Fibroblast of upper back skin (primary cell): ENCODE data around the gene CLEC7A.
A peak's percentile ranks its signal among the peaks of the same experiment; 100 is the strongest.

Experiments
- DNase-seq: peaks from one replicate; pipeline ENCODE4 v3.0.0-alpha.2; 2013

Gene CLEC7A

DNA sequence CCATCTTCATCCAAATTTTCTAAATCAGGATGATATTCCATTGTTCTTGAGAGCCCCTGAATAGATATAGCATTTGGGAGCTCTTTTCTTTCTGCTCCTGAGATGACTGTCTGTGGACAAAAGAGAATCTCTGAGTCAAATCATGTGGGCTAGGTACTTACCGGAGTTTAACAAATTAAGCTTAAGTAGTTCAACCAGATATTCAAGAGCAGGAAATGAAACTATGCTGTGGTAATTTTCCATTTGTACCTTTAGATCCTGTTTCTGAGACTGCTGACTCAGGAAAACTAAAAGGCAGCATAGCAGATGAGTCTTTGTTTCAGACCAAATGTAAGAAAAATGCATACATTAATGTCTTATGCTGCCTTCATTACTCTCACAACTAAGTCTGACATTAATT lies at the start of gene CLEC7A:
Gene CLEC7A, minus strand, starts transcription at position 158 of the 400 bp plus-strand sequence. Its CDS starts 117 bp downstream, at position 41.
- no peak for DNase-seq

DNA sequence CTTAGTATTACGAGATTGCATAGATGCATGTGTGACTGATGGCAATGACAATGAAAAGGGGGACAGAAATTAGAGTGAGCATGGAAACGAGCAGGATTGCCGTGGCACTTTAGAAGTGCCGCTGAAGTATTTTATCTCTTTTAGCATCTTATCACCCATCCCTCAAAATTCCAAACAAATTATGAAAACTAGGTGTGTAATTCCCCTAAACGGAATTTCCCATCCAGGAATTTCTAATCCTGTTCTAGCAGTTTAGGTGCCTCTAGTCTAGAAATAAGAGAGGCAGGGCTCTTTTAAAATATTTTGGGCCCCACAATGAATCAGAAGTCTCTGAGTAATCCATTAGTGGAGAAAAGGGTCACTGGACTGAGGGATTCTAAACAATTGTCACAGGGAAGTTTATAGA lies 49.8 kb upstream of the CLEC7A start:
- no peak for DNase-seq

DNA sequence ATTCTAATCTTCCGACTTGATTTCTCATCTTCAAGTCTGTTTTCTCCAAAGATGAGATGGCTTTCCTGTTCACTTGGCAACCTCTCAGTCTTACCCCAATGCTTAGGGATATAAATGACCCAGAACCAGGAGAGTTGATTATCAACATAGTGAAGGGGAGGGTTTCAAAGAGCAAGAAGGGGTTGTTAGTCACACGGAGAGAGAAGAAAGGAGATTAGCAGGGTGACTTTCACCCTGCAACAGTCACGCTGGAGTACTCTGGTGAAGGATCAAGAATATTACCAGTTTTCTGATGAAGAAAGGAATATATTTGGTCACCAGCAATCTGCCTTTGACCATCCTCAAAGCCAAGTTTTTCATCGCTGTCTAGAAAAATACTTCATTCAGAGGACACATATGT lies 48.8 kb upstream of the CLEC7A start, which contains the start of gene TMEM52B:
Gene TMEM52B, plus strand, starts transcription at position 212 of the 400 bp plus-strand sequence. CDS start 543 bp downstream, outside the sequence.
- DNase-seq: no peak

DNA sequence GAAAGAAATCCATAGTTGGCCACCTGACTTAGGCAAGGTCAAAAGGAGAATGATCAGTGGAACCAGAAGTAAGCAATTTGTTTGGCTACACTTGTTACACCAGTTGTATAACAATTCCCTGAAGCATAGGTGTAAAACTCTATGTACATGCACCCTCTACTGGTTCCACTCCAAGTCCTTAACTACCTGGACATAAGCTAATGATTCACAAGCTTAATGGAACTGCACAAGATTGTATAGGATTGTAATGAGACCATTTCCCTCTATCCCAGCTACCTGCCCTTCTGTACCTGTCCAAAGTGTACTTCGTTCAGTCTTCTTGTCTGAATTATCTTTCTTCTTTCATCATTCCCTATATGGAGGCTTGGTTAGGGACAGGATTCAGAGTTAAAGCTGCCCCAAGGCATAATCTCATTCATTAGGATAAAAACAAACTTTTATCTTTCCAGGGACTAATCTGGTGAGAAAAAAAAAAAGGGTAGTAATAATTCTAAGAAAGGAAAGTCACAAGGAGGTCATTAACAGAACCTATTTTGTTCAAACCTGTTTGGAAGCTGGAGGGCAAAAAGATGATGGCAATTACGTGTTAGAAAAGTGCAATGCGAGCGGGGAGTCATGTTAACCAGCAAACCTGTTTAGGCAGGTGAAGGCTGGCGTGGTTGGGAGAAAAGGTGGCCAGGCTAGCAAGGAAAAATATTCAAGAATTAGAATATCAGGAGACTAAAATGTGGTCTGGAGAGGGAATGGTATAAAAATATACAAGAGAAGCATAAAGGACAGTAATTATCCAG lies 46.0 kb upstream of the CLEC7A start:
- DNase-seq: no peak

DNA sequence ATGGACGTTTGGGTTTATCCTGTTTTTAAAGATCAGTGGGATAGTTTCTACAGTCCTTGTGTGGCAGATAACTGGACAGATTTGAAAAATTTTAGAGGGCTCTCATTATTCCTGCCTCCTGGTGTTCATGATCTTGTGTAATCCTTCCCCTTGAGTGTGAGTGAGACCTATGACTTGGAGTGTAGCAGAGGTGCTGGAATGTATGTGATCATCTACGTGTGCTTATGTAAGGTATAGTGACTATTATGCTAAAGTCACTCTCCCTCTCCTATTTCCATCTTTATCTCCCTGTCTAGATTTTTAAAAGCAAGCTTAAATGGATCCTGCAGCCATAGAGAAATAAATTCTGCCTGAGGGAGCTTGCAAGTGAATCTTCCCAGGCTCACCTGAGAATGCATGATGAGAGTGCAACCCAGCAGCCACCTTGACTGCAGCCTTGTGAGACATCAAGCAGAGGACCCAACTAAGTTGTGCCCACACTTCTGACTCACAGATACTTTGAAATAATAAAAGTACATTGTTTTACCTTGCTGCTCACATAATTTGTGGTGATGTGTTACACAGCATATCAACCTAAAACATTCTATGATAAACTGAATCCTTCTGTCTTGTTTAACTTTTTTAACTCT lies 45.1 kb upstream of the CLEC7A start:
- DNase-seq: no peak

DNA sequence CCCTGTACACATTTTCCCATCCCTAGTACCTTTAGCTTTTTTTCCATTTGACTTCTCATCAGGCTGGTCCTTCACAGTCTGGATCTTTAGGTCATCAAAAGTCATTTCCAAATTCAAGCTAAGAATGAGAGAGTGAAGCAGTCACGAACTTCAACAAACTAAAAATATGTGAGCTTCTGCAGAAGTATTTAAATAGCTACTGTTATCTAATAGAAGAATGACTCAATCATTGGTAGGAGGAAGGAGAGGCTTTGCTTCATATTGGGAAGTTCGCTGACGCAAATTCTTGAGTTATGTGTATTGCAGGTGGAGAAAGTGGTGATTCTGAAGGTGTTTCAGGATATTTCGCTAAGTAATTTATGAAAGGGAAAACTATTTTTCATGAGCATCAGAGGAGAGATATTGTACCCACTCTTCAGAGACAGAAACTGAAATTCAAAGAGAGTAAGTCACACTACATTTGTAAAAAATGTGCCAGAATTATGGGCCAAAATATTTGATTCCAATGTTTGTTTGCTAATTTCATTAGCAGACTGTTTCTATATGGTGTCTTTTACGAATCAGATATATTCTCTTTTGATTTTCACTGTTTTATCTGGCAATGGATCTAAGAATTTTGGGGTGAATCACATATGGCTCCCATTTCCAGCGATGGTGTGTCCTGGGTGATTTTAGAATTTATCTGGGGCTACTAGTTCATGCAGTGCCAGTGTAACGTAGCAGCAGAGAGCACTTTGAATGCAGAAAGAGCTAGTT lies 42.2 kb upstream of the CLEC7A start, which contains the start of gene OLR1:
Gene OLR1, minus strand, starts transcription at position 160 of the 756 bp plus-strand sequence. Its CDS starts 55 bp downstream, at position 105.
- no peak for DNase-seq

DNA sequence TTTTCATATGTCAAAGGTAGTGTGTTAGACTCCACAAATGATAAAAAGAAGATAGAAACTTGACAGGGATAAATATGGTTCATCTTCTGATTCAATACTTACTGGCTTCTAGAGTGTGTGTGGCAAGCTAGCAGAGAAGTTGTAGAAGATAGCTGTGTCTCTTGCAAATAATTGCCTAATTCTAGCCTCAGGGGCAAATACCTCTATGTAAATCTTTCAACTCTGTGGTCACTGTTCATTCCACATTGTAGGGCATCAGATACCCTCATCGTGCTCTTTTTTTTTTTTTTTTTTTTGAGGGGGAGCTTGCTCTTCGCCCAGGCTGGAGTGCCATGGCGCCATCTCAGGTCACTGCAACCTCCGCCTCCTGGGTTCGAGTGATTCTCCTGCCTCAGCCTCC lies 40.2 kb upstream of the CLEC7A start:
- no peak for DNase-seq

DNA sequence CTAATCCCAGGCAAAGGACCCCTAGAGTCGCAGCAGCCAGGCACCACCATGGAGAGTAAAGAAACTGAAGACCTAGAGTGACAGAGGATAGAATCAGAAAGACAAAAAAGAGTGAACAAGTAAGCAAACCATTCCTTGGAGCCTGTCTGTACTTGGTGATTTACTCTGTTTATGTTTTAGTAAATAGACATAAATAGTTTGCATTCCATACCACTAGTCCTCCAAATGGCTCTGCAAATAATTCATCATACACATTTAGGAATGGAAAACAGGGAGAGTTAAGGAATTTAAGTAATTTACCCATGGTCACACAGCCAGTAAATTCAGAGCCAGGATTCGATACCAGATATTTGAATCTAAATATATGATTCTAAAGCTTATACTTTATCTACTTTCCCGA lies 39.1 kb upstream of the CLEC7A start:
- DNase-seq: peak; percentile 45

DNA sequence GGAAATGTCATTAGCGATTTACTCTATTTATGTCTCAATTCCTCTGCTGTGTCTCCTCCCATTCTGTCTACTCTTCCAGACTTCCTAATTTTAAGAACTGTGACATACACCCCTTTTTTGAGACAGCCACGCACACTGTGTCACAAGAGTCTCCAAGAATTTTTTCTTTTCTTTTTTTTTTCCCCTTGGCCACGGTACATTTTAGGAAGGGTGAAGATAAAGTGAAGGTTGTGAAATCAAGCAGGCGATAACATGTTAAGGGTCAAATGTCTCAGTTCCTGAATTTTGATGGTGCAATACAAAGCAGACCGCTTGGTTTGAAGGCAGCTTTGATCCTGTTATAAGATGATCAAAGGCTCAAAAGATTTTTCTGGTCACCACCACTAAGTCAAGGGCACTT lies 37.6 kb upstream of the CLEC7A start:
- no peak for DNase-seq

DNA sequence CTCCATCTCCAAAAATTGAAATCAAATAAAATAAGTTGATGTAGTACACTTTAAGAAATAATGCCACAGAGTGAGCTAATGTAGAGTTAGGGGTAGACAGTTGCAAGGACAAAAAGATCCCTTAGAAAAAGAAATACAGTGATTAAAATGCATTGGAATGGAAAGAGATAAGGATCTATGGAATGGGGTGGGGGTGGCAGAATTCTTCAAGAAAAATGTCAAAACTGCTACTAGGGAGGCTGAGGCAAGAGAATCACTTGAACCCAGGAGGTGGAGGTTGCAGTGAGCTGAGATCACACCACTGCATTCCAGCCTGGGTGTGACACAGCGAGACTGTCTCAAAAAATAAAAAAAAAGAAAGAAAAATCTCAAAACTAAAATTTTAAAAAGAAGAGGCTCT lies 35.4 kb upstream of the CLEC7A start:
- DNase-seq: no peak

DNA sequence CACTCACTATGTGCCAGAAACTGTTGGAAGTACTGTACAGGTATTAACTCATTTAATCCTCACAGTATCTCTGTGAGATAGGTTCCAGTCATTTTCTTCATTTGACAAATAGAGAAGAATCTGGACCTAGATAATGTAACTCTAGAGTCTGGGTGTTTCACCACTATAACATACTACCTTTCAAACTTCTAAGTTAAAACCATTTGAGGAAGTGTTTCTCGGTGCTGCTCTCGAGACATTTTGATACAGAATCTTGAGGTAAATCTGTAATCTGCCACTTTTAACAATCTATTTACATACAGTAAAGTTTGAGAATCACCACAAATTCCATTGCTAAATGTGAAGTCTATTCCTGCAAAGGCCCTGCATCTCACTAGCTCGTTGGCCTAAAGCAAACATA lies 33.1 kb upstream of the CLEC7A start:
- DNase-seq: no peak

DNA sequence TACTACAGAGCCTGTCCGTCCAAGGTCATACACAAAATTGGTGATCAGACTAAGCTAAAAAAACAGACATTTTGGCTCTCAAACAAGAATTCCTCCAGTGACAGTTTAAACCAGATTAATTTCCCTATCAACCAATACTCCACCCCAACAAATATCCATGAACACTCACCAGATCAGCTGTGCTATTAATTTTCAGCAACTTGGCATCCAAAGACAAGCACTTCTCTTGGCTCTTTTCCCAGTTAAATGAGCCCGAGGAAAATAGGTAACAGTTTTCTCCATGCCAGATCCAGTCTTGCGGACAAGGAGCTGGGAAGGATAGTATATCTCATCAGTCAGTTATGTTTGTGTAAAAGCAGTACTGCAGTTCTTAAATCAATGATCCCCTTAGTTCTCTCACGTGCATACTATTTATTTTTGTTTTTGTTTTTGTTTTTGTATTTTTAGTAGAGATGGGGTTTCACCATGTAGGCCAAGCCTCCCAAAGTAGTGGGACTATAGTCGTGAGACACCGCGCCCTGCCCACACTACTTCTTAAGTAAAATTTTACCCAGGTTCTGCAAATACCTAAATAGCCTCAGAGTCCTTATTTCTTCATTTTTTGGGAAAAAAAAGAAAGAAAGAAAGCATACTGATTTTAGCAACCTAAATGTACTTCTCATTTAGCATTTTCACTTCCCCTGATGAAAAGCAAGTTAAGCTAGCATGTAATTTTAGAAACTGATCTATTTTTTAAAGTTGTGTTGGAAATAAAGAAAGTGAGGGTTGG lies 30.8 kb upstream of the CLEC7A start:
- no peak for DNase-seq

DNA sequence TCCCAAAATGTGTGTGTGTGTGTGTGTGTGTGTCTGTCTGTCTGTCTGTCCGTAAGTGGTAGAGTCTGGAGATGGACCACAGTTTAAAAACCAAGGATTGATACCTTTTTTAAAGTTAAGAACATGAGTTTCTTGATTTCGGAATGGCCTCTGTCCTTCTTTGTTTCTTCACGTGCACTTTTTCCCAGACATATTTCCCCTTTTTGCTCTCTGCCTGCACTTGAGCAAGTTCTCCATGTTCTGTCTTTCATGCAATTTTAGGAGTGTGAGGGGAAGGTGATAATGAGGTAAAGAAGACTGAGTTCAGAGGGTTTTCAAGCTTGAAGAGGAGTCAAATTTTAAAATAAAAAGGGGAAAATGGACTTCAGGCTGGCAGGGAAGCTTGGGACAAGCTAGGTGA lies 29.3 kb upstream of the CLEC7A start:
- DNase-seq: no peak

DNA sequence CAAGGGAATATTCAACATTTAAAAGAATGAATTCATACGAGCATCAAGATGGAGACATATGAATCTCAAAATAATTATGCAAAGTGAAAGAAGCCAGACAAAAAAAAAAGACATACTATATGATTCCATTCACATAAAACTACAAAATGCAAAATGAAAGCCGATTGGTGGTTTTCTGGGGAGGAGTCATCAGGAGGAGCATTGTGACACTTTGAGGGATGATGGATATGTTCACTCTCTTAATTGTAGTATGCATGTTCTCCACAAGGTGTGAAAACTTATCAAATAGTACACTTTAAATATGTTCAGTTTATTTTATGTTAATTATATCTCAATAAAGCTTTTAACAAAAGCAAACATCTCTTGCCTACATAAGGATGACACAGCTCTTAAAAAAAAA lies 28.4 kb upstream of the CLEC7A start:
- no peak for DNase-seq

DNA sequence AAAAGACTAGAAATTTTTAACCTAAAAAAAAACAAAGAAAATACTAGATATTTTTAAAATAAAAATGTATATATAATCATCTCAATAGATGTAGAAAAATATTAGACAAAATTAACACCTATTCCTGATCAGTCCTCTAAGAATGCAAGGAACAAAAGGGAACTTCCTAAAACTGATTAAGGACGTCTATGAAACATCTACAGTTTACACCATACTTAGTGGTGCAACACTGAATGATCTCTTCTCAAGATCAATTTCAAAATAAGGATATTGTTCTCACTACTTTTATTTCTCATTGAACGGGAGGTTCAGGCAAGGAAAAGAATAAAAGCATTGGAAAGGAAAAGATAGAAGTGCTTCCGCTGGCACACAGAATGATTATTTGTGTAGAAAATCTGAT lies 26.0 kb upstream of the CLEC7A start:
- DNase-seq: no peak

DNA sequence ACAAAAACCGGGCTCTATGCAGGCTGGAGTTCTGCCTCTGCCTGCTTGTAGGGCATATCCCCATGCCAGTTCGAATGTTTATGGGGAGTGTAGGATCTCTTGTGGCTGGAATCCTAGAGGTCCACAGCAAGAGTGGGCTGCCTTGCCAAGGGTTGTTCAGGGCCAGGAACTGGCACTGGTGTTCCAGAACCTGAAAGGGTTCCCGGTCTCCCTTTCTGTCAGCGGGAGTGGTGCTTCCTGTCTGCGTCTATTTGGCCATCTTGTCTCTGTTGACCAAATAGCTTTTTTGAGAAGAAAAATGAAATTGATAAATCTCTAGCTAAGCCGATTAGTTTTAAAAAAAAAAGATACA lies 24.1 kb upstream of the CLEC7A start:
- DNase-seq: no peak

DNA sequence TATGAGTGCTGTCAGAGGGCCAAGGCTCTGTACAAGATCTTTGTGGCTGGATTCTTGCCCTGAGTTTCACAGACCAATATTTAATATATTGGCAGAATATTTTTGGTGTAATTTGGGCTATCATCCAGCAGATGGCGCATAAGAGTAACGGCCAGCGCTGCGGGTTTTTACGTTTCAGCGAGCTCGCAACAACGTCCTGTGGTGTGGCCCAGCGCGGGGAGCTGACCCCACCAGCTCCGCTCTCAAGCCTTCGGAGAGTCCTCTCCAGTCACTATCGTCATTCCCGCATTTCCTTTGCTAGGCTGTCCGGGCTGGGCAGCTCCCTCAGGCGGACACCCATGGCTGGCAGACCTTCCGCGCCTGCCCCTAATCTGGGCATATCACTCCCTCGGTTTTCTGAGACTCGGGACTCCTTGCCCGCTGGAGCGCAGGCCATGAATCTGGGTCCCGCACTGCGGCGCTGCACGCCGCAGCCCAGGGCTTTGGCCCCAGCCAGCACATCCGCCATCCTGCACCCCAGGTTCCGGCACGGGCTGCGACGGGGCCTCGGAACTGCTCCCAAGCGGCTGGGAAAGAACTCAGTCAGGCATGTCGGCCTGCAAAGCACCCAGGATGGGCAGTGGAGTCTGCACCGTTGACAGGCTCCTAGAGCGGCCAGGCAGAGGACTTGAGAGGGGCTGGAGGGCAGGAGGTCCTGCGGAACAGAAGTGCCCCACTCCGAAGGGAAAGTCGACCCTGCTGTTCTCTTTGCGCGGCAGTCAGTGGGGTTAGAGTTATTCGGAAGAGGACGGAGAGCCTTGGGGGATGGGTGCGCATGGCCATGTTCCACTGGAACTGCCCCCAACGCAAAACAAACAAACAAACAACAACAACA lies 23.5 kb upstream of the CLEC7A start:
- DNase-seq: peak; percentile 70

DNA sequence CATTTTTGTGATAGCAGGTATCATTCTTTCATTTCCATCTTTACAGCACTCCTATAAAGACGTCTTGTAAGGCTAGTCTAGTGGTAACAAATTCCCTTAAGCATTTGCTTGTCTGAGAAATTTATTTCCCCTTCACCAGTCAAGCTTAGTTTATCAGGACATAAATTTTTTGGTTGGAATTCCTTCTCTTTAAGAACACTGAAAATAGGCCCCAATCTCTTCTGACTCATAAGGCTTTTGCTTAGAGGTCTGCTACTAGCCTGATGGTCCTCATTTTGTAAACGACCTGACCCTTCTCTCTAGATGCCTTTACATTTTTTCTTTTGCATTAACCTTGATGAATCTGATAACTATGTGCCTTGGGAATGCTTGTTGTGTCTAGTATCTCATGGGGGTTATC lies 21.6 kb upstream of the CLEC7A start:
- DNase-seq: peak; percentile 30

DNA sequence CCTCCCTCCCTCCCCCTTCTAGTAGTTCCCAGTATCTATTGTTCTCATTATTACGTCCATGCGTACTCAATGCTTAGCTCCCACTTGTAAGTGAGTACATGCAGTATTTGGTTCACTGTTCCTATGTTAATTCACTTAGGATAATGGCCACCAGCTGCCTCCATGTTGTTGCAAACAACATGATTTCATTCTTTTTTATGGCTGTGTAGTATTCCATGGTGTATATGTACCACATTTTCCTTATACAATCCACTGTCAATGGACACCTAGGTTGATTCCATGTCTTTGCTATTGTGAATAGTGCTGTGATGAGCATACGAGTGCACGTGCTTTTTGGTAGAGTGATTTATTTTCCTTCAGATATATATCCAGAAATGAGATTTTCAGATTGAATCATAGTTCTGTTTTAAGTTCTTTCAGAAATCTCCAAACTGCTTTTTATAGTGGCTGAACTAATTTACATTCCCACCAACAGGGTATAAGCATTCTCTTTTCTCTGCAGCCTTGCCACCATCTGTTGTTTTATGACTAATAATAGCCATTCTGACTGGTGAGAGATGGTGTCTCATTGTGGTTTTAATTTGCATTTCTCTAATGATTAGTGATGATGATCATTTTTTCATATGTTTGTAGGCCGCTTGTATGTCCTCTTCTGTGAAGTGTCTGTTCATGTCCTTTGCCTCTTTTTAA lies 17.9 kb upstream of the CLEC7A start:
- DNase-seq: no peak

DNA sequence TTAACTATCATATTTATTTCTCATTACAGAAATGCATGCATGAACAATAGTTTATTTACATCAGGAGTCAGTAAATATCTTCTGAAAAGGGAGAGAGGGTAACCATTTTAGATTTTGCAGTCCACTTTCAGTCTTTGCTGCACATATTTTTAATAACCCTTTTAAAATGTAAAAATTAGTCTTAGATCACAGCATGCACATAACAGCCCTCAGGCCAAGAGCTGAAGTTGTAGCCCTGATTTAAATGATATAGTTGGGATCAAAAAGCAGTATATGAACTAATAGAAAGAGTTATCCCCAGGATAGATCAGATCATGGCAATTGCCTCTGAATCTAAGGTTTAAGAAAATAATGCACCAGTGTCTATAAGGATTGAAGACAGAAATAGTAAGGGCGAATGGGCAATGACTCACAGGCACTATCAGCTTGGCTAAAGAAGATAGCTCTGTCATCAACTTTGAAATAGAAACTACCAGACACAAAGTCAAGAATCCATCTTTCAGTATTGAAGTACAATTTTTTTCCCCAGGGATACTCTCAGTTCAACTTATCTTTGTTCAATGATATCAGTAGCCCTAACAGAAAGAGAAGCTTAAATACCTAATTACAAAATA lies 13.1 kb upstream of the CLEC7A start:
- peak; percentile 9 for DNase-seq

DNA sequence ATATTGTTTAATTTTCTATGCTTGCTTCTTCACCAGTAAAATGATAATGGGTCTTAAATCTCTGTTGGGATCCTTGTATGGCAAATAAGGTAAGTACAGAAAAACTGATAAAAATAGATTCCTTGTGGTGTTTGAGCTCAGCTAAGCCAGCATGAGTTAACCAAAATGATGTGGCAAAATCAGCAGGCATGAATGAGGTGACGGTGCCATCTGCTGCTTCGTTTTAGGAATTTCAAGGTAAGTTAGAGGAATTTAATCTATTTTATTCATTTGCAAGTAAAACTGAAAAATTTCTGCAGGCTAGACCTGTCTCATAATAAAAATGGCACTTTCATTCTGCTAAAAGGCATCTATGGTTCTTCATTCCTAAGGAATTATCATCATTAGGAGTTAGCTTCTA lies 10.0 kb upstream of the CLEC7A start:
- DNase-seq: peak; percentile 58
